Prostate gland (tissue), 2 donors: ENCODE results near the gene KRT78.

Experiments used
- CTCF ChIP-seq, 4 experiments: fragments of 200-600 bp in 2 of 4; fragments of 450-650 bp in 2 of 4; sonication (generic) in 2 of 4; IDR thresholded peaks; 1 replicate in 3 of 4; 2 replicates in 1 of 4; pipeline ENCODE4 v1.5.1; 2016 to 2019; ENCODE audit warnings: antibody characterized with exemption in 4 of 4, mild to moderate bottlenecking in 2 of 4, moderate library complexity in 2 of 4
- POLR2AphosphoS5 ChIP-seq: sonication (generic); formaldehyde crosslinking; IDR thresholded peaks from one replicate; pipeline ENCODE4 v1.6.1; 2017; ENCODE audit warnings: antibody characterized with exemption

GRCh38 chr12:52837781-52838608 is 10.8 kb downstream of the KRT78 start:
- no peak for TF ChIP-seq CTCF (IDR thresholded peaks at IDR 0.05)
- TF ChIP-seq POLR2AphosphoS5: no peak
